PC-3 (cell line): ENCODE measurements around the gene TRMO. TPM values are rescaled to one million over a fixed set of nuclear protein-coding genes. Genes with fewer than 3 reads are reported as not detected.

ENCODE experiments used
- ATAC-seq: fragments of 200-7000 bp; cut with Tn5 transposase; 2 replicates; pipeline ENCODE4 v1.9.1; 2020; ENCODE audit warnings: mild to moderate bottlenecking, moderate library complexity
- BruUV-seq: library from RNA; stranded (reverse); fragments of 400-500 nt; replicated peaks from 2 replicates; lab custom pipeline; 2021; lab: Mats Ljungman, UMichigan
- CTCF ChIA-PET: fragments of 300-600 bp; sonication (Branson Sonifier 250); formaldehyde crosslinking; loops from one replicate; lab custom pipeline; 2022; ENCODE audit warnings: antibody characterized with exemption; lab: Charles Lee
- POLR2A ChIA-PET: fragments of 300-600 bp; sonication (Branson Sonifier 250); formaldehyde crosslinking; loops from one replicate; lab custom pipeline; 2022; ENCODE audit warnings: antibody characterized with exemption; ENCODE audit not compliant: unreplicated experiment; lab: Charles Lee
- DNase-seq: peaks from one replicate; pipeline ENCODE4 v3.0.0-alpha.2; 2015
- H2AFZ ChIP-seq: fragments of 300-600 bp; sonication (generic); 2 replicates; pipeline ENCODE4 v1.6.0; 2016; ENCODE audit warnings: antibody characterized with exemption, low read length
- H3F3A ChIP-seq: fragments of 300-600 bp; sonication (generic); one replicate; pipeline ENCODE4 v1.6.0; 2017; ENCODE audit warnings: antibody characterized with exemption, low read length, control low read depth, mild to moderate bottlenecking; ENCODE audit not compliant: unreplicated experiment
- H3K27ac ChIP-seq: fragments of 300-600 bp; sonication (generic); 2 replicates; pipeline ENCODE4 v1.5.1; 2016; ENCODE audit warnings: mild to moderate bottlenecking, low read length
- H3K27me3 ChIP-seq: fragments of 300-600 bp; sonication (generic); 2 replicates; pipeline ENCODE4 v1.6.1; 2016; ENCODE audit warnings: low read length, mixed read lengths
- H3K36me3 ChIP-seq: fragments of 300-600 bp; sonication (generic); 2 replicates; pipeline ENCODE4 v1.6.1; 2016; ENCODE audit warnings: low read depth, mixed run types, low read length, mixed read lengths
- H3K4me1 ChIP-seq: fragments of 300-600 bp; sonication (generic); 2 replicates; pipeline ENCODE4 v1.5.1; 2016; ENCODE audit warnings: low read length; ENCODE audit not compliant: insufficient read depth
- H3K4me2 ChIP-seq: fragments of 300-600 bp; sonication (generic); 2 replicates; pipeline ENCODE4 v1.6.0; 2016; ENCODE audit warnings: low read length
- H3K4me3 ChIP-seq: fragments of 300-600 bp; sonication (generic); 2 replicates; pipeline ENCODE4 v1.5.1; 2016; ENCODE audit warnings: mild to moderate bottlenecking, low read length, mixed read lengths
- H3K79me2 ChIP-seq: fragments of 300-600 bp; sonication (generic); 2 replicates; pipeline ENCODE4 v1.6.1; 2017; ENCODE audit warnings: low read length, mixed read lengths
- H3K9ac ChIP-seq: fragments of 300-600 bp; sonication (generic); 2 replicates; pipeline ENCODE4 v1.6.0; 2016; ENCODE audit warnings: mild to moderate bottlenecking, low read length
- H3K9me2 ChIP-seq: fragments of 300-600 bp; sonication (generic); replicated peaks from 2 replicates; pipeline ENCODE4 v1.6.1; 2016; ENCODE audit warnings: mixed run types, low read length, mixed read lengths
- H3K9me3 ChIP-seq: fragments of 300-600 bp; sonication (generic); 2 replicates; pipeline ENCODE4 v1.6.1; 2016; ENCODE audit warnings: low read length, mixed read lengths
- H4K20me1 ChIP-seq: fragments of 300-600 bp; sonication (generic); 2 replicates; pipeline ENCODE4 v1.6.1; 2016; ENCODE audit warnings: low read length, mixed read lengths
- CTCF ChIP-seq: fragments of 300-600 bp; sonication (generic); conservative IDR thresholded peaks from 2 replicates; pipeline ENCODE4 v1.5.1; 2017; ENCODE audit warnings: antibody characterized with exemption, low read depth, mild to moderate bottlenecking, low read length
- EZH2 ChIP-seq: fragments of 300-600 bp; sonication (generic); IDR thresholded peaks from one replicate; pipeline ENCODE4 v1.6.1; 2017; ENCODE audit warnings: antibody characterized with exemption, mild to moderate bottlenecking, low read length; ENCODE audit not compliant: unreplicated experiment
- EZH2phosphoT487 ChIP-seq: fragments of 300-600 bp; sonication (generic); IDR thresholded peaks from 2 replicates; pipeline ENCODE4 v1.6.1; 2018; ENCODE audit warnings: mild to moderate bottlenecking, antibody characterized with exemption, low read length, borderline replicate concordance
- intact Hi-C: fragments of 100-400 bp; cut with micrococcal nuclease; formaldehyde crosslinking; loops from 2 replicates; pipeline ENCODE4 v1.9.0; 2023
- total RNA-seq: library from RNA; depleted of rRNA; stranded (reverse); fragments of >200 nt; gene quantifications from 2 replicates; pipeline ENCODE4 v1.2.3, GENCODE V29; 2014

The TRMO gene
- total RNA-seq, 1 experiment from 2014 or later: 14.3 TPM

- BruUV-seq: no TSS peak
- ATAC-seq: no peak
- H3K36me3 ChIP-seq: no peaks in the 10 kb centered on the region
- TF ChIP-seq EZH2: no peak
- no peak for TF ChIP-seq CTCF
- TF ChIP-seq EZH2phosphoT487: no peak
- peaks cover 42% of the 10 kb centered on the region for H3K27me3 ChIP-seq
- H2AFZ ChIP-seq: no peak overlapping the region
- intact Hi-C loops: no loop called here
- no peaks in the 10 kb centered on the region for H3F3A ChIP-seq
- H3K4me1 ChIP-seq: no peaks in the 10 kb centered on the region
- H3K9ac ChIP-seq: no peak overlapping the region
- H3K27ac ChIP-seq: no peak overlapping the region
- ChIA-PET CTCF (no interaction called here), POLR2A (no interaction called here)
- H3K9me3 ChIP-seq: no peaks in the 10 kb centered on the region
- no peak for DNase-seq
- no peaks in the 10 kb centered on the region for H3K9me2 ChIP-seq
- no peak overlapping the region for H3K4me2 ChIP-seq
- H3K4me3 ChIP-seq: no peak overlapping the region
- no peaks in the 10 kb centered on the region for H3K79me2 ChIP-seq
- no peaks in the 10 kb centered on the region for H4K20me1 ChIP-seq
Measured at GRCh38 chr9:97941323-97941722, 19.0 kb upstream of the TRMO start.

GRCh38 chr9:97940741-97941140 is 18.4 kb upstream of the TRMO start:
- H3F3A ChIP-seq: no peaks in the 10 kb centered on the region
- no peak overlapping the region for H2AFZ ChIP-seq
- no peak for DNase-seq
- H3K79me2 ChIP-seq: no peaks in the 10 kb centered on the region
- BruUV-seq: no TSS peak
- H4K20me1 ChIP-seq: no peaks in the 10 kb centered on the region
- CTCF ChIA-PET: no interaction called here
- no peak overlapping the region for H3K4me2 ChIP-seq
- H3K4me1 ChIP-seq: no peaks in the 10 kb centered on the region
- no peaks in the 10 kb centered on the region for H3K9me3 ChIP-seq
- intact Hi-C loops: no loop called here
- no peak overlapping the region for H3K27ac ChIP-seq
- ATAC-seq: no peak
- TF ChIP-seq EZH2phosphoT487: no peak
- TF ChIP-seq EZH2: no peak
- no peak for TF ChIP-seq CTCF
- H3K27me3 ChIP-seq: peaks cover 47% of the 10 kb centered on the region
- H3K4me3 ChIP-seq: no peak overlapping the region
- POLR2A ChIA-PET: no interaction called here
- no peak overlapping the region for H3K9ac ChIP-seq
- H3K36me3 ChIP-seq: no peaks in the 10 kb centered on the region
- H3K9me2 ChIP-seq: no peaks in the 10 kb centered on the region

- Histone ChIP-seq H4K20me1 (no peaks in the 10 kb centered on the region), H2AFZ (no peak overlapping the region), H3K4me2 (no peak overlapping the region), H3K4me3 (no peak overlapping the region), H3K4me1 (no peaks in the 10 kb centered on the region), H3K27ac (no peak overlapping the region), H3K27me3 (peaks cover 49% of the 10 kb centered on the region), H3K9ac (no peak overlapping the region), H3K79me2 (no peaks in the 10 kb centered on the region), H3K36me3 (no peaks in the 10 kb centered on the region), H3K9me3 (no peaks in the 10 kb centered on the region), H3F3A (no peaks in the 10 kb centered on the region), H3K9me2 (no peaks in the 10 kb centered on the region)
- ChIA-PET CTCF (no interaction called here), POLR2A (no interaction called here)
- DNase-seq (no peak), ATAC-seq (no peak)
- no TSS peak for BruUV-seq
- intact Hi-C loops: no loop called here
- TF ChIP-seq EZH2phosphoT487 (no peak), CTCF (no peak), EZH2 (no peak)
Measured at GRCh38 chr9:97940233-97940632, 17.9 kb upstream of the TRMO start.
